Osteocyte (in vitro differentiated cells): ENCODE measurements around the gene SLC29A1. TPM values are rescaled to one million over a fixed set of nuclear protein-coding genes. Genes with fewer than 3 reads are reported as not detected.
A peak's percentile ranks its signal among the peaks of the same experiment; 100 is the strongest.

Experiments used
- DNase-seq: peaks from one replicate; pipeline ENCODE4 v3.0.0; 2021; ENCODE audit warnings: mixed read lengths; ENCODE audit not compliant: unreplicated experiment; ENCODE audit errors: extremely low spot score
- H3K27ac Mint-ChIP-seq: one replicate; pipeline ENCODE4 v1.8.0; 2021; ENCODE audit warnings: mild to moderate bottlenecking, mixed read lengths; ENCODE audit not compliant: unreplicated experiment
- H3K27me3 Mint-ChIP-seq: one replicate; pipeline ENCODE4 v1.8.0; 2021; ENCODE audit warnings: mixed read lengths; ENCODE audit not compliant: unreplicated experiment
- H3K36me3 Mint-ChIP-seq: one replicate; pipeline ENCODE4 v1.8.0; 2021; ENCODE audit warnings: mixed read lengths; ENCODE audit not compliant: unreplicated experiment
- H3K4me1 Mint-ChIP-seq: one replicate; pipeline ENCODE4 v1.8.0; 2021; ENCODE audit warnings: mixed read lengths; ENCODE audit not compliant: unreplicated experiment
- H3K4me3 Mint-ChIP-seq: one replicate; pipeline ENCODE4 v1.8.0; 2021; ENCODE audit warnings: mild to moderate bottlenecking, moderate library complexity, mixed read lengths; ENCODE audit not compliant: unreplicated experiment
- H3K9me3 Mint-ChIP-seq: one replicate; pipeline ENCODE4 v1.8.0; 2021; ENCODE audit warnings: mixed read lengths; ENCODE audit not compliant: unreplicated experiment
- total RNA-seq: library from RNA; stranded (reverse); gene quantifications from 2 replicates; pipeline ENCODE4 v1.2.1, GENCODE V29; 2021
- TF ChIP-seq, protein P1 (sequence below): fragments of 200-600 bp; sonication (generic); IDR thresholded peaks from 2 replicates; pipeline ENCODE4 v1.5.0; 2021; ENCODE audit warnings: antibody characterized with exemption, mild to moderate bottlenecking, moderate library complexity

Gene SLC29A1
- total RNA-seq, 1 donor from 2014 or later = 135 TPM

DNA sequence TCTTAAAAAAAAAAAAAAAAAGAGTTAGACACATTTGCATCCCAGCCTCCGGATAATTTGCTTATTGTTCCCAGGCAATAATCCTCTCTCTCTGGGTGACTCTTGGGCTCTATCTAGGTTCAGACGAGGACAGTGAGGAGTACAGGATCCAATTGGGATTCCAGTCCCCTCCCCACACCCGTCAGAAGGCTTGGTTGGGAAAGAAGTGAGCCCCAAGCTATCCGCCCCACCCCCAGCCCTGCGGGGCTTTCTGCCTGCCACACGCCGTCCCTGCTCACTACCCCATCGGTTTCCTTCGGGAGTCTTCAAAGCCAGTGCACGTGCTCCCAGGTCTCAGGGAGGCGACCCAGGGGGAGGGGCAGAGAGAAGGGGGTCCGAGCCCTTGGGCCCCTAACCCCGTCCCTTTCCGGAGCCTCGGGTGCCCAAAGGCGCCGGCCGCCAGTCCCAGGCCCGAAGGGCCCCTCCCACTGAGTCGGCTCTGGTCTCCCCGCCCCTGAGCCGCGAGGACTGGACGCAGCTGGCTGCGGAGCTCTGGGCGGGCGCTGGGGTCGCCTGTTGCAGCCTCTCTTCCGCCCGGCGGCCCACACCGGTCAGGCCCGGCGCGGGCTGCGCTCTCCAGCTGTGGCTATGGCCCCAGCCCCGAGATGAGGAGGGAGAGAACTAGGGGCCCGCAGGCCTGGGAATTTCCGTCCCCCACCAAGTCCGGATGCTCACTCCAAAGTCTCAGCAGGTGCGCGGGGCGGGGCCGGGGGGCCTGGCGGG lies 4.2 kb upstream of the SLC29A1 start:
- peak; percentile 93 for DNase-seq
- peaks cover 2% of the 10 kb centered on the region for H3K27me3 Mint-ChIP-seq
- peak overlapping the region; percentile 94 for H3K27ac Mint-ChIP-seq
- H3K9me3 Mint-ChIP-seq = no peaks in the 10 kb centered on the region
- TF ChIP-seq, protein P1, sequence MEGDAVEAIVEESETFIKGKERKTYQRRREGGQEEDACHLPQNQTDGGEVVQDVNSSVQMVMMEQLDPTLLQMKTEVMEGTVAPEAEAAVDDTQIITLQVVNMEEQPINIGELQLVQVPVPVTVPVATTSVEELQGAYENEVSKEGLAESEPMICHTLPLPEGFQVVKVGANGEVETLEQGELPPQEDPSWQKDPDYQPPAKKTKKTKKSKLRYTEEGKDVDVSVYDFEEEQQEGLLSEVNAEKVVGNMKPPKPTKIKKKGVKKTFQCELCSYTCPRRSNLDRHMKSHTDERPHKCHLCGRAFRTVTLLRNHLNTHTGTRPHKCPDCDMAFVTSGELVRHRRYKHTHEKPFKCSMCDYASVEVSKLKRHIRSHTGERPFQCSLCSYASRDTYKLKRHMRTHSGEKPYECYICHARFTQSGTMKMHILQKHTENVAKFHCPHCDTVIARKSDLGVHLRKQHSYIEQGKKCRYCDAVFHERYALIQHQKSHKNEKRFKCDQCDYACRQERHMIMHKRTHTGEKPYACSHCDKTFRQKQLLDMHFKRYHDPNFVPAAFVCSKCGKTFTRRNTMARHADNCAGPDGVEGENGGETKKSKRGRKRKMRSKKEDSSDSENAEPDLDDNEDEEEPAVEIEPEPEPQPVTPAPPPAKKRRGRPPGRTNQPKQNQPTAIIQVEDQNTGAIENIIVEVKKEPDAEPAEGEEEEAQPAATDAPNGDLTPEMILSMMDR = no peak
- no peaks in the 10 kb centered on the region for H3K36me3 Mint-ChIP-seq
- H3K4me3 Mint-ChIP-seq = peak overlapping the region; percentile 75
- H3K4me1 Mint-ChIP-seq = peaks cover 61% of the 10 kb centered on the region

DNA sequence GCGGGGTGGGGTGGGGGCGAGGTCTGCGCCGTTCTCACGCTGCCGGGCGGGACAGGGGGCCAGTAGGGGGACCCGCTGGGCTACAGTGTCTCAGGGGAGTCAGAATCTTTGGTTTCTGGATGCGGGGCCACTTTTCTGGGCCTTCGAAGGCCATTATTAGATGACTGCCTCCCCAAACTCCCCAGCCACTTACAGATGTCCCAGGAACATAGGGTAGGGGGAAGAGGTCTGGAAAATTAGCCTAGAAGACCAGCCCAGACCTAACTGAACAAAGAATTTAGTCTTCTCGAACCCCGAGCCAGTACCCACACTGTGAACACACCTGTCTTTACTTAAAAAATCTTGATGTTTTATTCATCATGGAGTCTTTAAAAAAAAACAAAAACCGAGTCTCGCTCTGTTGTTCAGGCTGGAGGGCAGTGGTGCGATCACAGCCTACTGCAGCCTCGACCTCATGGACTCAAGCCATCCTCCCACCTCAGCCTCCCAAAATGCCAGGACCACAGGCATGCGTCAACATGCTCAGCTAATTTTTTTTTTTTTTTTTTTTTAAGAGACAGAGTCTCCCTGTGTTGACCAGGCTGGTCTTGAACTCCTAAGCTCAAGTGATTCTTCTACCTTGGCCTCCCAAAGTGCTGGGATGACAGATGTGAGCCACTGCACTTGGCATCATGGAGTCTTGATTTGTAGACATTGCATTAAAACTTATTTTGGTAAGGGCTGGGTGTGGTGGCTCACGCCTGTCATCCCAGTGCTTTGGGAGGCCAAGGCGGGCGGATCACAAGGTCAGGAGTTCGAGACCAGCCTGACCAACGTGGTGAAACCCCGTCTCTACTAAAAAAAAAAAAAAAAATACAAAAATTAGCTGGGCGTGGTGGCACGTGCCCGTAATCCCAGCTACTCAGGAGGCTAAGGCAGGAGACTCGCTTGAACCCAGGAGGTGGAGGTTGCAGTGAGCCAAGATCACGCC lies 3.3 kb upstream of the SLC29A1 start:
- H3K36me3 Mint-ChIP-seq = no peaks in the 10 kb centered on the region
- TF ChIP-seq, protein P1 = no peak
- no peak for DNase-seq
- no peaks in the 10 kb centered on the region for H3K9me3 Mint-ChIP-seq
- H3K27ac Mint-ChIP-seq = peak overlapping the region; percentile 94
- H3K4me3 Mint-ChIP-seq = peak overlapping the region; percentile 75
- peaks cover 70% of the 10 kb centered on the region for H3K4me1 Mint-ChIP-seq
- H3K27me3 Mint-ChIP-seq = no peaks in the 10 kb centered on the region

DNA sequence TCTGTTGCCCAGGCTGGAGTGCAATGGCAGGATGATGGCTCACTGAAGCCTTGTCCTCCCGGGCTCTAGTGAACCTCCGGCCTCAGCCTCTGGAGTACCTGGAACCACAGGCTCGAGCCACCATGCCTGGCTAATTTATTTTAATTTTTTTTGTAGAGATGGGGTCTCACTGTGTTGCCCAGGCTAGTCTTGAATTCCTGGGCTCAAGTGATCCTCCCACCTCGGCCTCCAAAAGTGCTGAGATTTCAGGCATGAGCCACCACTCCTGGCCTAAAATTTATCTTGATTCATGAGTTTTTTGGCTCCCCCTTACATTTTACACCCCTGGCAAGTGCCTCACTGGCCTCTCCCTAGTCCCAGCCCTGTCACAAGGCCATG lies 2.5 kb upstream of the SLC29A1 start:
- H3K9me3 Mint-ChIP-seq = no peaks in the 10 kb centered on the region
- peak overlapping the region; percentile 43 for H3K4me3 Mint-ChIP-seq
- no peaks in the 10 kb centered on the region for H3K36me3 Mint-ChIP-seq
- H3K4me1 Mint-ChIP-seq = peaks cover 75% of the 10 kb centered on the region
- no peaks in the 10 kb centered on the region for H3K27me3 Mint-ChIP-seq
- DNase-seq = no peak
- TF ChIP-seq, protein P1 = no peak
- peak overlapping the region; percentile 99 for H3K27ac Mint-ChIP-seq

DNA sequence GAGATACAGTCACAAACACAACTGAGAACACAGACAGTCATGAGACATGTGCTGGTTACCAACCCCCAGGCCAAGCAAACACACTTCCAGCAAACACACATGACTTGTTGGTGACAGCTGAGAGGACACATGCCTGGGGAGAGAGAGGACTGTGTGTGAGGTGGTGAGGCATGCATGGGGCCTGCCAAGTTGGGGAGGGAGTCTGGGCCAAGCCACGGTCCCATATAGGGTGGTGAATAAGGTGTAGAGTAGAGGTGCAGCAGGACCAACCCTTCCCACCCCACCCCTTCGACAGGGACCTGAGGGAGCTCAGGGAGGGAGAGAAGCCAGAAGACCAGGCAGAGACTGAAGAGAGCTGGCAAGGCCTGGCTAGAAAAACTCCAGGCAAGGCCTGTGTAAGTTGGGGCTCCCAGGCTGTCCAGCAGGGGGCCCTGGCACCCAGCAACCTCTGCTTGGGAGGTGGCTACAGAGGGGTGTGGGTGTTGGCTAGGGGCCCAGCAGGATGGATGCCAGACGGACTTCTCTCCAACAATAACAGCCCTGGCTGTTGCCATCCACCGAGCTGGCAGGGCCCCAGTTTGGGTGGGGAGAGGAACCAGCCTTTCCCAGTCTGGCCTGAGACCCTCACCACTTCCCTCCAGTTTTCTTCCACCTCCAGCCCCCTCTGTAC lies 2.0 kb upstream of the SLC29A1 start:
- Mint-ChIP-seq H3K36me3 (no peaks in the 10 kb centered on the region), H3K27ac (peak overlapping the region; percentile 99), H3K4me3 (peak overlapping the region; percentile 77), H3K4me1 (peaks cover 79% of the 10 kb centered on the region), H3K9me3 (no peaks in the 10 kb centered on the region), H3K27me3 (no peaks in the 10 kb centered on the region)
- DNase-seq = peak; percentile 97
- TF ChIP-seq, protein P1 = peak; percentile 82
